ENCODE results near the gene KICS2.
A peak's percentile ranks its signal among the peaks of the same experiment; 100 is the strongest.
"Not testable (repeated sequence)": the region's sequence is repeated elsewhere in the genome, so short reads cannot be mapped to it uniquely, and the experiment has no call there.

The KICS2 gene

GRCh38 chr12:64212119-64212746, 9.9 kb downstream of the KICS2 start:
- no peak for DNase-seq

- DNase-seq = no peak
Measured at GRCh38 chr12:64207453-64207852, 14.6 kb downstream of the KICS2 start.

GRCh38 chr12:64205542-64205941, 16.6 kb downstream of the KICS2 start:
- DNase-seq = no peak

GRCh38 chr12:64203775-64204174, 18.3 kb downstream of the KICS2 start:
- no peak for DNase-seq

GRCh38 chr12:64203036-64203435, 19.1 kb downstream of the KICS2 start:
- no peak for DNase-seq

GRCh38 chr12:64195841-64196240, 26.3 kb downstream of the KICS2 start:
- not testable (repeated sequence) for DNase-seq

- DNase-seq = no peak
Measured at GRCh38 chr12:64194333-64195149, 27.6 kb downstream of the KICS2 start.

GRCh38 chr12:64193931-64194330, 28.2 kb downstream of the KICS2 start:
- no peak for DNase-seq

- no peak for DNase-seq
Measured at GRCh38 chr12:64192644-64193444, 29.3 kb downstream of the KICS2 start.

GRCh38 chr12:64190140-64190539, 32.0 kb downstream of the KICS2 start:
- no peak for DNase-seq

- DNase-seq = no peak
Measured at GRCh38 chr12:64189530-64189929, 32.6 kb downstream of the KICS2 start.

- DNase-seq = no peak
Measured at GRCh38 chr12:64187794-64188193, 34.3 kb downstream of the KICS2 start.

GRCh38 chr12:64187370-64187769, 34.7 kb downstream of the KICS2 start:
- no peak for DNase-seq

GRCh38 chr12:64186789-64187188, 35.3 kb downstream of the KICS2 start:
- no peak for DNase-seq

GRCh38 chr12:64184216-64184615, 37.9 kb downstream of the KICS2 start:
- DNase-seq = no peak

- peak; percentile 29 for DNase-seq
Measured at GRCh38 chr12:64181430-64182291, 40.4 kb downstream of the KICS2 start.

GRCh38 chr12:64180951-64181350, 41.1 kb downstream of the KICS2 start:
- DNase-seq = no peak

GRCh38 chr12:64178122-64178521, 44.0 kb downstream of the KICS2 start:
- peak; percentile 18 for DNase-seq

- no peak for DNase-seq
Measured at GRCh38 chr12:64177001-64177400, 45.1 kb downstream of the KICS2 start.

- peak; percentile 25 for DNase-seq
Measured at GRCh38 chr12:64175254-64175945, 46.7 kb downstream of the KICS2 start.

GRCh38 chr12:64173456-64173855, 48.6 kb downstream of the KICS2 start:
- no peak for DNase-seq

All from OCI-M1 (cell line).